Naive B cell (primary cell): Measurements from ENCODE around the gene CAPN8. TPM values are rescaled to one million over a fixed set of nuclear protein-coding genes. Genes with fewer than 3 reads are reported as not detected.
A peak's percentile ranks its signal among the peaks of the same experiment; 100 is the strongest.

Experiments
- ATAC-seq, 2 donors: fragments of 150-1000 bp; cut with Tn5 transposase; 2 replicates each; pipeline ENCODE4 v1.10.0; 2021; ENCODE audit warnings: low read depth in 2 of 2, mild to moderate bottlenecking in 2 of 2, moderate library complexity in 2 of 2
- DNase-seq: peaks from one replicate; pipeline ENCODE4 v3.0.0; 2022
- H3K27ac Mint-ChIP-seq, 6 donors: one replicate each; pipeline ENCODE4 v1.8.0; 2020 to 2022; ENCODE audit warnings: mild to moderate bottlenecking in 6 of 6, mixed read lengths in 6 of 6, moderate library complexity in 5 of 6, inconsistent platforms in 2 of 6
- H3K27me3 Mint-ChIP-seq, 3 donors: one replicate each; pipeline ENCODE4 v1.8.0; 2021 to 2022; ENCODE audit warnings: mixed read lengths in 3 of 3, mild to moderate bottlenecking in 1 of 3
- H3K36me3 Mint-ChIP-seq, 2 donors: one replicate each; pipeline ENCODE4 v1.8.0; 2020 to 2022; ENCODE audit warnings: mixed read lengths in 2 of 2, inconsistent platforms in 1 of 2, mild to moderate bottlenecking in 1 of 2
- H3K4me1 Mint-ChIP-seq, 3 donors: one replicate each; pipeline ENCODE4 v1.8.0; 2020 to 2022; ENCODE audit warnings: mixed read lengths in 3 of 3, inconsistent platforms in 1 of 3, mild to moderate bottlenecking in 1 of 3, moderate library complexity in 1 of 3
- H3K4me3 Mint-ChIP-seq, 8 donors: one replicate each; pipeline ENCODE4 v1.8.0; 2020 to 2022; ENCODE audit warnings: mild to moderate bottlenecking in 8 of 8, mixed read lengths in 8 of 8, moderate library complexity in 8 of 8, inconsistent platforms in 2 of 8
- H3K9me3 Mint-ChIP-seq, 7 donors: one replicate each; pipeline ENCODE4 v1.8.0; 2020 to 2022; ENCODE audit warnings: mixed read lengths in 7 of 7, mild to moderate bottlenecking in 5 of 7, inconsistent platforms in 2 of 7, moderate library complexity in 1 of 7
- polyA plus RNA-seq, 6 donors: library from polyadenylated mRNA; unstranded; fragments of 300-500 nt; fragmentation: Illumina TruSeq; gene quantifications; one replicate each; pipeline ENCODE4 v1.2.3, GENCODE V29; 2021; ENCODE audit warnings: low read depth in 6 of 6

Gene CAPN8
- polyA plus RNA-seq, 6 donors from 2014 or later: not detected

DNA sequence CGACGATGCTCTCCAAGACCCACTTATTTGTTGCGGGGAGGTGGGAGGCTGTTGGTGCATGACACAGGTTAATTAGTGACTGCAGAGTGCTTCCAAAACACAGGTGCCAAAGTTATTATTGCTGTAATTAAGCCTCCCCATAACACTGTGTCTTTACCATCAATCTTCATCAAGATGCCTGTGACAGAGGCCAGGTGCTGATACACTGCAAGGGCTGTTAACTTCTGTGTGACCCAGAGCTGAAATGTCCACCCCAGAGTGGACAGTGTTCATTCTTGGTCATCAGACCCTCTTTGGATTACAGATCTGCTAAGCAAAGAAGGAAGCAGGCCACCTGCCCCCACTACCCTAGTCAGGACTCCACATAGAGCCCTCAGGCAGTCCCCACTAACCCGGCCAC is 55.5 kb downstream of the CAPN8 start:
- peaks cover 0 to 4% (median 0%) of the 10 kb centered on the region in 3 donors for H3K27me3 Mint-ChIP-seq
- DNase-seq (no peak), ATAC-seq (no peak)
- no peak overlapping the region for H3K27ac Mint-ChIP-seq
- H3K36me3 Mint-ChIP-seq: no peaks in the 10 kb centered on the region
- H3K4me1 Mint-ChIP-seq: no peaks in the 10 kb centered on the region
- H3K4me3 Mint-ChIP-seq: peak overlapping the region in 1 of 8 donors; percentile 53
- peaks cover 0 to 1% (median 0%) of the 10 kb centered on the region in 7 donors for H3K9me3 Mint-ChIP-seq

DNA sequence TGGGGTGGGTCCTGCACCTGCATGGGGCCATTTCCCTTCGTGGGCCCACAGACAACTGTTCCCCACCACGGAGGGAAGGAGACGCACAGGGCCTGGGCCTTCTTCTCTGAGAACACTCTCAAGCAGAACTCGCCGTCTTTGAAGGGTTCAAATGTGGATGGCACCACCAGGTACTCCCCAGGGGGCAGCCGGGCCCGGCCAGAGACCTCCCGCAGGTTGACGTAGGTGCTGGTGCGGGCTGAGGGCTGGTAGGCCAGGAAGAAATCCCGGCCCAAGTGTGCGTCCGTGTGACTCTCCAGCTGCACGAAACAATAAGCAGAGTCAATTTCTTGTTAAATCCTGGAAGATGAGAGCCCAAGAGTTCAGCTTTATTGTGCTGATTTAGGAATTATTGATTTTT is 56.4 kb downstream of the CAPN8 start:
- Mint-ChIP-seq H3K27ac (no peak overlapping the region), H3K4me3 (no peak overlapping the region)
- ATAC-seq: no peak

DNA sequence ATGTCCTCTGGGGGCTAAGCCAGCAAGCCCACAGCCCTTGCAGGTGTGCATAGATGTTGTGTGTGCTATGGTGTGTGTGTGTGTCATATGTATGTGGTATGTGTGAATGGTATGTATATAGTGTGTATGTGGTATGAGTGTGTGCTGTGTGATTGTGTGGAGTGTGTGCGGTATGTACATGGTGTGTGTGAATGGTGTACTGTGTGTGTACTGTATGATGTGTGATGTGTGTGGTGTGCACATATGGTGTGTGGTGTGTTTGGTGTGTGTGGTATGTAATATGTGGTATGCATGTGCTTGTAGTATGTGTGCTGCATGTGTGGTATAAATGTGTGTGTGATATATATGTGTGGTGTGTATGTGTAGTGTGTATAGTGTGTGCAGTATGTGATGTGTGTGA is 107.0 kb downstream of the CAPN8 start:
- no peaks in the 10 kb centered on the region for H3K36me3 Mint-ChIP-seq

More for the DNA sequence above, 56.4 kb downstream of the CAPN8 start:
- no peak for DNase-seq
- no peaks in the 10 kb centered on the region for H3K4me1 Mint-ChIP-seq
- H3K36me3 Mint-ChIP-seq: no peaks in the 10 kb centered on the region
- no peaks in the 10 kb centered on the region for H3K9me3 Mint-ChIP-seq
- peaks cover 0 to 4% (median 0%) of the 10 kb centered on the region in 3 donors for H3K27me3 Mint-ChIP-seq

DNA sequence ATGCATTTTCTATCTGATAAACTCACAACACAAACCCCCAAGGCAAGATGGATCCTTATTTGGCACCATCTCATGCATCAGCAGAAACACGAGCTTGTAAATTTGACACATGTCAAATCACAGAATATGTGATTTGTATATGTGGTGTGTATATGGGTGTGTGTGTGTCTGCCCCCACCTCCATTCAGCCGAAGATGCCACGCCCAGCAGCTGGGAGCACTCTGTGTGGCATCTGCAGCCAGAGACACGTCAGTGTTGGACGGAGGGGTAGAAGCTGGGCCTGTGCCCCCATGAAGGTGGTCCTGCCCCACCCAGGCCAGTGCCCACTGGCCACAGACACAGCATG is 108.4 kb downstream of the CAPN8 start:
- Mint-ChIP-seq H3K27ac (no peak overlapping the region), H3K36me3 (no peaks in the 10 kb centered on the region), H3K9me3 (no peaks in the 10 kb centered on the region), H3K4me3 (no peak overlapping the region), H3K4me1 (no peaks in the 10 kb centered on the region), H3K27me3 (no peaks in the 10 kb centered on the region)
- DNase-seq (no peak), ATAC-seq (no peak)

More for the DNA sequence above, 107.0 kb downstream of the CAPN8 start:
- no peaks in the 10 kb centered on the region for H3K9me3 Mint-ChIP-seq
- no peaks in the 10 kb centered on the region for H3K27me3 Mint-ChIP-seq
- H3K4me3 Mint-ChIP-seq: no peak overlapping the region
- H3K27ac Mint-ChIP-seq: no peak overlapping the region
- DNase-seq (no peak), ATAC-seq (no peak)
- H3K4me1 Mint-ChIP-seq: no peaks in the 10 kb centered on the region

DNA sequence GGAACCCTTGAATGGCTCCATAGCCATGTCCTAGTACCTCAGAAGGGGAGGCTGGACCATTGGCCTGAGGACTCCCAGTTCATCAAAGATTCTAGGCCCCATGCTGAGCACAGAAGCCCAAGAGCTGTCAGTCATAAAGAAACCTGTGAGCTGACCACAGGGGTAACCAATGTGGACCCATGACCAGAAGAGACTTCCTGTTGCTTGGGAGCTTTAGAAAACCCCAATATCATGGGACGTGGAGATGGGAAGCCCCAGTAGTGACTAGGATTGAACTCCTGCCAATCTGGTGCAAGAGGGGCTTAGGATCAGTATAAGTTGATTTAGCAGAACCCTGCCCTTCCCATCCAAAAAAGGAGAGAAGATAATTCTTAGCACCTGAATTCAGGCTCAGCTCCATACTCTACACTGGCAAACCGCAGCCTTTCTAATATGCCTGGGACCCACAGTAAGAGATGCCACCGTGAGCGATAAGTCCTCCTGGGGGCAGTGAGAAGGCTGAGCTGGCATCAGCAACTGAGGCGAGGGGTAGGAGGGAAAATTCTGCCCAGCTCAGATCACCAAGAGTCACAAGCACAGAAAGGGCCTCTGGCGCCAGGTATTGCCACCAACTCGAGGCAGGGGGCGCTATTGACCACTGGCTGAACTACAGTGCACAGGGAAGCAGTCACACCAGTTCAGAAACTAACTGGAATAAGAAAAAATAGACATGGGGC is 108.9 kb downstream of the CAPN8 start:
- ATAC-seq: no peak

DNA sequence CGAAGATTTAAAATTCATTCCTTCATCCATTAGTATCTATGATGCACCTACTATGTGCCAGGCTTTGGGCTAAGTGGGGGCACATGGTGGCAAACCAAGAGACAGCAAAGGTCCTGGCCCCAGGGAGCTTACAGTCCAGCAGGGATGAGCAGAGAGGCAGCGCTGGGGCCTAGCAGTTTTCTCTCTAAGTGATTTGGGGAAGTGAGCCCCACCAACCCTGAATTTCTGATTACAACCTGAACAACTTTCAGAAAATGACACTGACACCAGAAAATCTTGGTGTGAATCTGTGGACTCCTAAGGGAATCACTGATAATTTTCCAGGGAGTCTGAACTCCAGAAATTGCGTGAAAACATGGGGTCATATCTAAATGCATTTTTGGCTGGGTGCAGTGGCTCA is 111.5 kb downstream of the CAPN8 start:
- Mint-ChIP-seq H3K27me3 (peaks cover 1 to 10% (median 3%) of the 10 kb centered on the region in 3 donors), H3K36me3 (peaks cover 0 to under 1% of the 10 kb centered on the region in 2 donors), H3K27ac (peak overlapping the region in 1 of 6 donors; percentile 8), H3K9me3 (peaks cover 0 to 4% (median 0%) of the 10 kb centered on the region in 7 donors), H3K4me3 (no peak overlapping the region), H3K4me1 (peaks cover 0 to 9% (median 5%) of the 10 kb centered on the region in 3 donors)
- no peak for ATAC-seq
- no peak for DNase-seq

More for the DNA sequence above, 108.9 kb downstream of the CAPN8 start:
- DNase-seq: no peak
- Mint-ChIP-seq H3K27me3 (no peaks in the 10 kb centered on the region), H3K27ac (peak overlapping the region in 1 of 6 donors; percentile 35), H3K4me1 (no peaks in the 10 kb centered on the region), H3K9me3 (no peaks in the 10 kb centered on the region), H3K36me3 (no peaks in the 10 kb centered on the region), H3K4me3 (no peak overlapping the region)

DNA sequence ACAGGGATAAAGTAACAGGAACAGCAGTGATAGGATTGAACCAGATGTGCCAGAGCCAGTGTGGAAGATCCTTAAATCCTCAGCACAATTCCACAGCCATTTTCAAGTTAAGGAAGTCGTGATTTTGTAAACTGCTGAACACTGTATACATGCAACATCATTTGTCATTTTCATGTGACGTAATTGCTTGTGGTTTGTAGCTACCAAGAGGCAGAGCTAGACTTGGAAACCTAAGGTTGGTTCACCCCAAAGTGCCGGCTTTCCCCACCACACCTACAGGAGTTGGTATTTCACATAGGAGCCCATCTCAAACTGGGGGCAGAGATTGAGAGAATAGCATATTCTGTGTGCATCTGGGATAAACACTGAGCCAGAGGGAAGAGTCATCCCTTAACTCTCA is 113.9 kb downstream of the CAPN8 start:
- Mint-ChIP-seq H3K36me3 (peaks cover 0 to 12% of the 10 kb centered on the region in 2 donors), H3K27me3 (peaks cover 8 to 18% (median 13%) of the 10 kb centered on the region in 3 donors), H3K4me3 (peak overlapping the region in 1 of 8 donors; percentile 18), H3K27ac (no peak overlapping the region), H3K4me1 (peaks cover 0 to 9% (median 5%) of the 10 kb centered on the region in 3 donors), H3K9me3 (peaks cover 4 to 22% (median 11%) of the 10 kb centered on the region in 7 donors)
- DNase-seq (no peak), ATAC-seq (no peak)

DNA sequence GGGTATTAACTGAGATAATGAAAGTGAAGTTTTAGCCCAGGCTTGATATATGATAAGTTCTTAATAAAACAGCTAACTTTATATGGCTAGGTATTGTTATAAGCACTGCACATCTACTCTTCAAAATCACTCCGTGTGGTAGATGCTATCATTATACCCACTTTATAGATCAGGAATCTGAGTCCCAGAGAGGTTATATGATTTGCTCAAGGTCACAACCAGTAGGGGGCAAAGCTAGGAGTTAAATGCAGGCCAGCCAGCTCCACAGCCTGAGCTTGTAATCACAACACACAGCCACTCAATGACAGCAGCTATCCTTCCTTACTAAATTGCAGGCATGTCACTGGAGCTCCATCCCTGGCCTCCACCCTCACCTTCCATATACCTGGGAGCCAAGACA is 115.8 kb downstream of the CAPN8 start:
- no peak overlapping the region for H3K4me3 Mint-ChIP-seq
- ATAC-seq: no peak
- DNase-seq: no peak
- H3K4me1 Mint-ChIP-seq: peaks cover 0 to 9% (median 5%) of the 10 kb centered on the region in 3 donors
- H3K36me3 Mint-ChIP-seq: peaks cover 0 to 12% of the 10 kb centered on the region in 2 donors
- peaks cover 4 to 22% (median 11%) of the 10 kb centered on the region in 7 donors for H3K9me3 Mint-ChIP-seq
- H3K27ac Mint-ChIP-seq: no peak overlapping the region
- peaks cover 8 to 18% (median 16%) of the 10 kb centered on the region in 3 donors for H3K27me3 Mint-ChIP-seq

DNA sequence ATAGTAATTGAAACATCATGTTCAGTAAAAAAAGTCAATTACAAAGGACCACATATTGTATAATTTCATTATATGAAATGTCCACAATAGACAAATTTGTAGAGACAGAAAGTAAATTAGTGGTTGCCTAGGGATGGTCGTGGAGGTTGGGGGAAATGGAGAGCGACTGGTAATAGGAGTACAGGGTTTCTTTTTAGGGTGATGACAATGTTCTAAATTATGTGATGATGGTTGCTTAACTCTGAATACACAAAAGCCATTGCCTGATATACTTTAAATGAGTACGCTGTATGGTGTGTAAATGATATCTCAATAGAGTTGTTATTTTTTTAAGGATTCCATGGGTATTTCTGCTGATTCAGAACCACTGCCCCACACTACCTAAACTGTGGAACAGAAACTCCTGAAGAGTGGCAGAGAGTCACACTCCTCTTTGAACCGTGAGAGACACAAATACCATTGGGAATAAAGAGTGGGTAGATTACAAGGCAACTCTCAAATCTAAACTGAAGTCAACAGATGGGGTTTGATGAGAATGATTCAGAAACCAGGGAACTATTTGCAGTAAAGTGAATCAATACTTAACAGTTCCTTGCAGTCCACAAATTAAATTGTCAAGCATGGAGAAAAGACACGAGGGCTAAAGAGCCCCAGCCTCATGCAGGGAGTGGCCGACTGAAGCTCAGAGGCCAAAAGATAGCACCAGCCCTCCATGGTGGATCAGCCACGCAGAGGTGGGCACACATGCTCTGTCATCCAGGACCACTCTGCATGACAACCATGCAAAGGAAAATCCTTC is 118.0 kb downstream of the CAPN8 start:
- ATAC-seq: no peak

DNA sequence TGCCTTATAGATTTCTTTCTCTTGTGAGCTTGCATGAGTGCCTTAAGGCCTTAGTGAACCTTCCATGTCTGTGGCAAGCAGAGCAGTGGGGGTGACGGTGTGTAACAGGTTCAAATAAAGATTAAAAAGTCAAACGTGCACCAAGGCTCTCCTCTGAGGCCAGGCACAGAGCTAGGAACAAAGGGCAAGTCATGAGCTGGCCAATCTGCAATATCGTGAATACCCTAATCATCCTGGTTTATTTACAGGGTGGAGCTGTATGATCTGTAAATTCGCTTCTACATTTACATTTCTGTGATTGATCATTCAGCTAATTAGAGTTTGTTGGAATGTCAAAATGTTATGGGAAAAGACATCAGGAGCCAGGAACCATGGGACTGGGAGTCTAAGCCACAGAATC is 120.2 kb downstream of the CAPN8 start:
- Mint-ChIP-seq H3K36me3 (peaks cover 0 to 12% of the 10 kb centered on the region in 2 donors), H3K4me3 (no peak overlapping the region), H3K9me3 (peaks cover 4 to 22% (median 11%) of the 10 kb centered on the region in 7 donors), H3K27ac (no peak overlapping the region), H3K27me3 (peaks cover 5 to 25% (median 13%) of the 10 kb centered on the region in 3 donors), H3K4me1 (peaks cover 0 to under 1% (median 0%) of the 10 kb centered on the region in 3 donors)
- no peak for DNase-seq
- ATAC-seq: no peak

More for the DNA sequence above, 118.0 kb downstream of the CAPN8 start:
- H3K9me3 Mint-ChIP-seq: peaks cover 4 to 22% (median 11%) of the 10 kb centered on the region in 7 donors
- H3K4me3 Mint-ChIP-seq: no peak overlapping the region
- peaks cover 0 to 9% (median 5%) of the 10 kb centered on the region in 3 donors for H3K4me1 Mint-ChIP-seq
- peaks cover 8 to 25% (median 18%) of the 10 kb centered on the region in 3 donors for H3K27me3 Mint-ChIP-seq
- no peak overlapping the region for H3K27ac Mint-ChIP-seq
- H3K36me3 Mint-ChIP-seq: peaks cover 0 to 12% of the 10 kb centered on the region in 2 donors
- DNase-seq: no peak

DNA sequence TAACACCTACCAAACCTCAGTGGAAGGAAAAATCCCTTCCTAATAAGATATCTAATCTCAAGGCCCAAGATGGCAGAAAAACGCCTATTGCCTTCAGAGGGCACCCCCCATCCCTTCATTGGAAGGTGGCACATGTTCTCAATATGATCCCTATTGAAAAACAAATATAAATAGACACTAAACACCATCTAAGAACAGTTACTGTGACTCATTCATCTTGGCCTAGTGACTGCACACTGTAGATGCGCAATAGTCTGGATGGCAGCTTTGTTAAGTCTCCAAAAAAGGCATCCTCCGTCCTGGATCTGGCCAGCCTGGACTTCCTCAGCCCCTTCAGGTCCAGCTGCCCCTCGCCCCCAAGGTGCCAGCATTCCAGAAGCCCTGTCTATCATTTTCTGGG is 121.9 kb downstream of the CAPN8 start:
- no peak for ATAC-seq
- Mint-ChIP-seq H3K36me3 (peaks cover 0 to 8% of the 10 kb centered on the region in 2 donors), H3K9me3 (peaks cover 4 to 16% (median 8%) of the 10 kb centered on the region in 7 donors), H3K27me3 (peaks cover 7 to 24% (median 8%) of the 10 kb centered on the region in 3 donors), H3K4me1 (no peaks in the 10 kb centered on the region), H3K27ac (no peak overlapping the region), H3K4me3 (no peak overlapping the region)
- no peak for DNase-seq

DNA sequence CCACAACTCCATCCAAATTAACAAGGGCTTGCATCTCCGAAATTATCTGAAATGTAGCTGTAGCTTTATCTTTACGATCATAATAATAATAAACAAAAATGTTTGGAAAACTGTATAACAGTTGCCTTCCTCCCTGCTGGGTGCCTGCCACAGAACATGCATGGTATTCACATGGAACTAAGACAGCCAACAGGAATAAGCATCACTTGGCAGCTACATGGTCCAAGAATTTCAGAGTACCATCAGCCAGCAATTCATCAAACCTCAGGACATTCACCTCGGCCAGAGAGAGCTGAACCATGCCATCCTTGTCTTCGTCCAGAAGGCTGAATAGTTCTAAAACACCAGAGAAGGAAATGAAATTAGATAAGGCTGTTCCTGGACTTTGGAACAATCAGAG is 122.7 kb downstream of the CAPN8 start:
- Mint-ChIP-seq H3K4me3 (no peak overlapping the region), H3K36me3 (peaks cover 0 to under 1% of the 10 kb centered on the region in 2 donors), H3K4me1 (no peaks in the 10 kb centered on the region), H3K27me3 (peaks cover 8 to 24% (median 9%) of the 10 kb centered on the region in 3 donors), H3K27ac (peak overlapping the region in 1 of 6 donors; percentile 22), H3K9me3 (peaks cover 0 to 9% (median 1%) of the 10 kb centered on the region in 7 donors)
- ATAC-seq (no peak), DNase-seq (no peak)

DNA sequence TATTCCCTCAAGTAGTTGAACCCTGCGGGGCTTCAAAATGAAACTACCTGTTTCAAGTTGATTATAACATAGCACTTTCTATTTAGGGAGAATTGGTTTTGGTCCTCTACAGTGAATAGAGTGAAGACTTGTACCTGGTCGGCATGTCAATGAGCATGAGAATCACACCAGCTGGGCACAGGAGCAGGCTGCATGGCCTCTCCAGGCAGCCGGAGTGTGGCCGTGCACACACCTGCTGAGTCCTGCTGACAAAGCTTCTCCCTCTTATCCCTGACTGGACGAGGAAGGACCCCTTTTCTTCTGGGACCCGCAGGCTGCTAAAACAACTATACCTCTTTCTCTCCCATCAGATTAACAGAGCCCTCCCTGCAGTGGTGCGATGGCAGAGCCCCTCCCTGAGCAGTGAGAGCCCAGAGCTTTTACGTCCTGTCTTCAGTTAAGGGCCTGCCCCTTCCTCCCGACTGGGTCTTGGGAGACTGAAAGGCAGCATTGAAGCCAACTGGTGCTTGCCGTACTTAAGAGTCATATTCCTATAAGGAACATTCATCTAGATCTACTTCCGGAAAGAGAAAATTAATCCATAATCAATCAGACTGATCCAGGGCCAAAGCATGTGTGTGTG is 124.9 kb downstream of the CAPN8 start:
- Mint-ChIP-seq H3K9me3 (no peaks in the 10 kb centered on the region), H3K27me3 (peaks cover 5 to 35% (median 16%) of the 10 kb centered on the region in 3 donors), H3K4me3 (no peak overlapping the region), H3K27ac (no peak overlapping the region), H3K36me3 (no peaks in the 10 kb centered on the region), H3K4me1 (no peaks in the 10 kb centered on the region)
- ATAC-seq (no peak), DNase-seq (no peak)
